GM21723 (cell line): ENCODE results near the gene RHOF.
"Not testable (repeated sequence)": the region's sequence is repeated elsewhere in the genome, so short reads cannot be mapped to it uniquely, and the experiment has no call there.

Experiments used
- ATAC-seq: cut with Tn5 transposase; IDR thresholded peaks from one replicate; pipeline ENCODE4 v1.9.1; 2021; ENCODE audit warnings: mild to moderate bottlenecking, moderate library complexity; ENCODE audit not compliant: unreplicated experiment

The RHOF gene

DNA sequence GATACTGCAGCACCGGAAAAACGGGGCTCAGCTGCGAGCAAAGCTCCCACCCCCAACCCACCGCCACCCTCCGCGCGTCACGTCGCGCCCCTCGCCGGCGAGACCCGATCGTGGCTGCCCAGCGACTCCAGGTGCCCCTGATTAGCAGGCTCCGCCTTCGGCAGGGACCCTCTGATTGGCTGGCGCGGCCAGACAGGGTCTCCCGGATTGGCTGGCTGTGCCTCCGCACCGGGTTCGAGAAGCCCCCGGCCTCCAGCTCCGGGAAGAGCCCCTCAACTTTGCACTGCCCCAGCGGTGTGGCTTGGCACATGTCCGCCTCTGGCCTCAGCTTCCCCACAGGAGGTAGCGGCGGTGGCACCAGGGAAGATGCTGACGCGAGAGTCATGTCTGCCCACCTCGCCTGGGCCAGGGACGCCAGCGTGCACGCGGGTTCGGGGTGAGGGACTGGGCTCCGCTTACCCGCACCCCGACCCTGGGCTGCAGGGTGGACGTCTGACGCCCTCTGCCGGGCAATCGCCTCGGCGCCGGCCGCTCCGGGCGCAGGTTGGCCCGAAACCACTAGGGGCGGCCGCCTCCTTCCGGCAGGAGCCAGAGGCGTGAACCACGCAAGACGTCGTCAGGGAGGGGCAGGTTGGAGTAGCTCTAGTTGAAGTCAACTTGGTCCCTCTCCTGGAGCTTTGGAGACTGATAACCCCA lies 498 bp upstream of the RHOF start:
- peak; percentile 42 for ATAC-seq

DNA sequence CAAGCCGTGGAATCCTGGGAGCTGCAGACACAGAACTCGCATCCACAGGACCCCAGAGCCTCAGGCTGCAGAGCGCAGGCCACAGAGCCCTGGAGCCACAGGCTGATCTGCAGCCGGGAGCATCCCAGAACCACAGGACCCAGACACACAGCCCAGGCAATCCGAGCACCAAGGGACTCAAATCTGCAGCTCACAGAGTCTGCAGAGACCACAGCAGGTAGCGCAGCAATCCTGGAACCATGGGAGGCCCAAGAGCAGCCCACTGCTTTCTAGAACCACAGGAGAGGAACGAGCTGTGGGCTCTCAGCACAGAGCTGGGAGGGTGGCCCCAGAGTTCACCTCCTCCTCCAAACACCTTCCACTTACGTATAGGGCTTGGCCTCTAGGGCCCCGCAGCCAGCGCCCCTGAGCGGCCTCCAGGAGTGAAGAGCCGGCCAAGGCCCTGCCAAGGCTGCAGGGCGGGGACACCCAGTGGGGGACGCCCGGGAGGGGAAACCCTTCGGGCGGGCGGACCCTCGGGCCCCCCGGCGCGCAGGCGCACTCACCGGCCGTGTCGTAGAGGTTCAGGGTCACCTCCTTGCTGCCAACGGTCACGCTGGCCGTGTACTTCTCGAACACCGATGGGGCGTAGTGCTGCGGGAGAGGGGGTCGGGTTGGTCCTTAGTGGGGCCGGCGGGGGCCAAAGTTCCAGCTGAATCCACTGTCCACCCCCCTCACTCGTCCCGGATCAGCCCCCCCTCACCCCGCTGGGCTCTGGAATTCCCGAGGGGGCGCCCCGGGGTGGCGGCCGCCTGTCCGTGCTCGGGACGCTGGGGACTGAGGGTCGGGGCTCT lies 665 bp downstream of the RHOF start:
- ATAC-seq, result peak; percentile 16

DNA sequence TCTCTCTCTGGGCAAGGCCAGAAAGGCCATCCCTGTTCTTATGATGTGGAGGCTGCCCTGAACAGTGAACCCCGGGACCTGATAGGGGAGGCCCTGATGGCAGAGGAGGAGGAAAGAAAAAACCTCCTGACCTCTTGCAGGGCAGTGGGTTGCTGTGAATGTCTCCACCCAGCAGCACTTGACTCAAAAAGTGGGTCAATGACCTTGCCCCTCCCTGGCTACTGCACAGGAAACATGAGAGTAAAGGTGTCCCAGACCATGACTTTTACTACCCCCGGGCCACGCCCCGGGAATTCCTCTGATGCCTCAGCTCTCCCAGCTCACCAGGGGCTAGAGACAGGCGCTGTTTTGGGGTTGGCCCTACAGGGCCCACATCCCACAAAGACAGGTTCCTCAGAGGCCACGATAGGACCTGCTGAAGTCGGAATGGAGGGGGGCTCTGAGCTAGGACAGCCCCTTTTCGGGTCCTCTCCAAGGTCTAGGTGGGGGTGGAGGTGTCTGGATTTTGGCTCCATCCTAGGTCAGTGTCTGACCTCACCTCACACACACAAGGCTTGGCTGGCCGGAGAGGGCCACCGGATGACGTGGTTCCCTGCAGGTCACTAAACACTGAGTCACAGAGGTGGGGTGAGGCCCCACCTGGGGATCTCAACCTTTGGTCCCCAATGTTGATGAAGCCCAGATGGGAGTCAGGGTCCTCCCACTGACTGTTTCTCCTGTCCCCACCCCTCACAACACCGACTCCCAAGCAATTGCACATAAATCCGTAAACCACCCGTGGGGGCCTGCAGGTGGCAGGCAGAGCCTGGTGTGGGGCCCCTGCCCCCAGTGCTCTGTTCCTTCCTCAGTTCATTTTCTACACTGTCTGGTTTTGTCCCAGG lies 1.6 kb downstream of the RHOF start:
- no peak for ATAC-seq

DNA sequence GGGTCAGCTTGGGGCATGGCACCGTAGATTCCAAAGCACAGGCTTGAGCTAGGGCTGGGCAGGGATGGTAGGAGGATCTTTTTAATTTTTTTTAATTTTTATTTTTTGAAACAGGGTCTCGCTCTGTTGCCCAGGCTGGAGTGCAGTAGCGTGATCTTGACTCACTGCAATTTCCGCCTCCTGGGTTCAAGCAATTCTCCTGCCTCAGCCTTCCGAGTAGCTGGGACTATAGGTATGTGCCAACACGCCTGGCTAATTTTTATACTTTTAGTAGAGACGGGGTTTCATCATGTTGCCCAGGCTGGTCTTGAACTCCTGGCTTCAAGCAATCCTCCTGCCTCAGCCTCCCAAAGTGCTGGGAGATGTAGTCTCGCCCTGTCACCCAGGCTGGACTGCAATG lies 2.7 kb downstream of the RHOF start:
- not testable (repeated sequence) for ATAC-seq

DNA sequence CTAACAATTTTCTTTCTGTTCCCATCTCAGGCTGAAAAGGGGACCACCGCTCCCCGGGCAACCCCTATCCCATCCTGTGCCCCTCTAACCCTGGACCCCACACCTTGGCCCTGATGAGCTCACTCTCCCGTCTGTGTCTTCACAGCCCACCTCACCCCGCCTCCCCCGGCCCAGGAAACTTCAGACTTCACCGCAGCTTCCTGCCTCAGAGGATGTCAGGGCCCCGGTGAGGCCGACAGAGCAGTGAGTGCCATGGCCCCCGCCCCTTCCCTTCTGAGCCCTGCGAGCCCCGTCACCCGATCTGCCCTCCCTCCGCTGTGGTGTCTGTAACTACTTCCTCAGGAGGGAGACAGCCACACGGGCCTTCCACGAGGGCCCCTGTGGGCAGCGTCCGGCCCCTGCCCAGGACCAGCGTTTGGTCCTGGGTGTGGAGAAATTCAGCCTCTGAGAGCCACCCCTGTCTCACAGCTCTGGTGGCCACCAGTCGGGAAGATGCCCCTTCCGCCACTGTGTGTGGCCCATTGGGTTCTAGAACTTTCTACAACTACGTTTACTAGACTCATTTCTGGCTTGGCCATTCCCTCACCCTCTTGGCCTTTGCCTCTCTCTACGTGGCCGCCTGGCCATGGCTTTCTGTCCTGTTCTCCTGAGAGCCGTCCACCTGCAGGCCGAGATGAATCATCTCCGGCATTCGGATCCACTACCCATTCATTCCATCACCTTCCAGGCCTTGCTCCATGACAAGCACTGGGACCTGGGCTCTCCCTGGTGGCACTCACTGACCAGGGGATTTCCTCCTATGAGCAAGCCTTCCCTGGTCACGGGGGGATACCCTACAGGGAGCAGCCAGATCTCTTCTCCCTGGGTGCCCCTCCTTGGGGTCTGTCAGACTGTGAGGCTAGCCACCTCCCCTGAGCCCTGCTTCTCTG lies 3.4 kb downstream of the RHOF start:
- ATAC-seq, result peak; percentile 27

DNA sequence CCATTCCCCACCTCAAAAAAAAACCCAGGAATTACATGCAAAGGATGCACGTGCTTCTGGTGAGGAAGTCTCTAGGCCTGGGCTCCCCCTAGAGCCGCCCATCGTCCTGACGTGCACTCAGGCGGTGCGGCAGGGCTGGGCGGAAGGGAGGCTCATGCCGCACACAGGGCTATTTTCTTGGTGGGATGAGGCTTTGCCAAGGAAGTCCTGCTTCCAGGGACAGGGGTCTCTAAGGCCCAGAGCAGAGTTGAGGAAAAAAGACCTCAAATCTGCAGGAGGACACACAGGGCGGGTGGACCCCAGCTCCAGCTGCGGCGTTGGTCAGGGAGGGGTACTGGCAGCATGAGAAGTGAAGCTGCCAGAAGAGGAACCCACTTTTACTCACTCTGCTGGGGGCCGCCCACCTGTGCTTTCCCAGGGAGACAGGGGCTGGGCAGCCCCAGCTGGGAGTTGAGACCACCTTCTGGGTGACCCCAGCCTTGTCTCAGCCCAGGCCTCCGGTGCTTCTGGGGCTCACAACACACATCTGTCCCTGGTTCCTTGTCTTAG lies 4.2 kb downstream of the RHOF start:
- ATAC-seq, result no peak

DNA sequence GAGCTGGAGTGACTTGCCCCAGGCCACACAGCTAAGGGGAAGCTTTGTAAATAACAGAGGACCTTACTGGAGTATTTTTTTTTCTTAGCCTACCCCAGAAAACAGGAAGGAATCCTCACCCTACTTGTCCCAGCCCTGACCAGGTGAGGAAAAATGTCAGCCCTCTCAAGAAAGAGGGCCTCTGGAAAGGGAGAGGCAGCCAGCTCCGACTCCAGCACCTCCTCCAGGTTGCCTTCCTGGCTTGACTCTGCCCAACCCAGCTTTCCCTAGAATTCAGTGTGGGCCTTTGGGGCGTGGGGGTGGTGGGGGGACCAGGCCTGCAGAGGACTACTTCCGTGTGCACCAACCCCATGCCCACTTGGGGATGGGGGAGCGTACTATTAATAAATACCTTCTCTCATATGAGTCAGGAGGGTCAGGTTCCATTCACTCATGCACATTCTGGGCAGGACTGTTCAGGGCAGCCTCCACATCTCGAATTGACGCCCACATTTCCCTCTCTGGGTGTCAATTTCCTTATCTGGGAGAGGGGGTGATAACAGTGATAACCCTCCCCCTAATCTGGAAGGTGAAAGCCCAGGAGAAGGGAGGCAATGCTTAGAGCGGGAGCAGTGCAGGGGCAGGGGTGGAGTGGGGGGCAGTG lies 5.2 kb downstream of the RHOF start:
- ATAC-seq, result no peak

DNA sequence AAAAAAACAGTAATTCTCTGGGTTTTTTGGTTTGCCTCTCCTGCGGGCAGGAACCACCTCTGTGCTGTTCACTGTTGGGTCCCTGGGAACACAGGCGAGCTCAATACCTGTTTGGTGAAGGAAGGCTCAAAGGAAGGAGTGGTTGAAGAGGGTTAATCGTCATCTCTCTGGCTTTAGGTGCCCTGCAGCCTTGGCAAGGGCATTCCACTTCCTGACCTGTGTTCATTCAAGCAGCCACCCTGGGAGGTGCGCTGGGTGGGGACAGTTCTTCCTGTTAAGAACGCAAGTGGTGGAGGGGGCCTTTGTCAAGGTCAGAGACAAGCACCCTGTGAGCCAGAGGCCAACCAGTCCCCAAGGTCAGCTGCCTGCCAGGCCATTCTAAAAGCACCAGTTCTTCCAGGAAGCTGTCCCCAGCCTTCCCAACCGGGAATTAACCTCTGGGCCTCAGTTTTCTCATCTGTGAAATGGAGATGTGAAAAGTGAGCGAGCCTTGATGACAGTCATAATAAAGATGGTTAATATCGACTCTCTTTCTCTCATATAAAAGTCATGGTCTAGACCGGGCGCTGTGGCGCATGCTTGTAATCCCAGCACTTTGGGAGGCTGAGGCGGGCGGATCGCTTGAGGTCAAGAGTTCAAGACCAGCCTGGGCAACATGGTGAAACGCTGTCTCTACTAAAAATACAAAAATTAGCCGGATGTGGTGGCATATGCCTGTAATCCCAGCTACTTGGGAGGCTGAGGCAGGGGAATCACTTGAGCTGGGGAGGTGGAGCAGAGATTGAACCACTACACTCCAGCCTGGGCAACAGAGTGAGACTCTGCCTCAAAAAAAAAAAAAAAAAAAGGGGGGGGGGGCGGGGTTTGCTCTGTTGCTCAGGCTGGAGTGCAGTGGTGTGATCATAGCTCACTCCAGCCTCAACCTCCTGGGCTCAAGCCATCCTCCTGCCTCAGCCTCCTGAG lies 6.1 kb downstream of the RHOF start:
- ATAC-seq, result no peak

DNA sequence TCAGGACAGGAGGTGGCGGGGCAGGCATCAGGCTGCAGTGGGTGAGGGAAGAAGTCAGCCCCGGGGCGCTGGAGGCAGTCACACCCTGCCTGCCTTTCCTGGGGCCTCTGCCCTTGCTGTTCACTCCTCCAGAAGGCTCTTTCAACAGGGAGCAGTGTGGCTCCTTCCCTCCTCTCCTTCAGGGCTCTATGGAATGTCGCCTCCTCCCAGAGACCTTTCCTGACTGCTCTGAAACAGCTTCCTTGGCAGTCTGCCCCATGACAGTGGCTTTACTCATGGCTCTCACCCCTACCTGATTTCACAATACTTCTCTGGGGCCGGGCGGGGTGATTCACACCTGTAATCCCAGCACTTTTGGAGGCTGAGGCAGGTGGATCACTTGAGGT lies 7.1 kb downstream of the RHOF start:
- no peak for ATAC-seq

DNA sequence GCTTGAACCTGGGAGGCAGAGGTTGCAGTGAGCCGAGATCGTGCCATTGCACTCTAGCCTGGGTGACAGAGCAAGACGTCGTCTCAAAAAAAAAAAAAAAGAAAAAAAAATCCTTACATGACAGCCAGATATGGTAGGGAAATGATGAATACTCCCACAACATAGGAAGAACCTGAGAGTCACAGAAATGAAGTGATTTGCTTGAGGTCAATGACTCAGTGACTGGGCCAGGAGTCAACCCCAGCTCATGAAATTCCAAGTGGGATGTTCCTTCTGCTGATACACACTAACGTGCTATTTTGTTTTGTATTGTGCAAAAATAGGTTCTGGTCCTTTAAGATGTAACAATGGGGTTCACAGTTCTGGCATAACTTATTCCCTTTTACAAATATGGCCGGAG lies 9.0 kb downstream of the RHOF start:
- ATAC-seq, result no peak

DNA sequence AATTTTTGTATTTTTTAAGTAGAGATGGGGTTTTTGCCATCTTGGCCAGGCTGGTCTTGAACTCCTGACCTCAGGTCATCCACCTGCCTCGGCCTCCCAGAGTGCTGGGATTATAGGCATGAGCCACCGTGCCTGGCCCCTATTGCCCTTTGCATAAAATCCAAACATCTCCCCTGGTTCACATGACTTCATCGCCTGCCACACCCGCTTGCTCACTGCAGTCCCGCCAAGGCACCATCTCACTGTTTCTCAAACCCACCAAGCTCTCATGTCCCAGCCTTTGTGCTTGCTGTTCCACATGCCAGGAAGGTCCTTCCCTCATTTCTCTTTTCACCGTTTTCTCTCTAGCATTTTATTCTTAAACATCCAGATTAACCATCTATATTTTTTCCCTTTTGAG lies 9.7 kb downstream of the RHOF start:
- no peak for ATAC-seq

DNA sequence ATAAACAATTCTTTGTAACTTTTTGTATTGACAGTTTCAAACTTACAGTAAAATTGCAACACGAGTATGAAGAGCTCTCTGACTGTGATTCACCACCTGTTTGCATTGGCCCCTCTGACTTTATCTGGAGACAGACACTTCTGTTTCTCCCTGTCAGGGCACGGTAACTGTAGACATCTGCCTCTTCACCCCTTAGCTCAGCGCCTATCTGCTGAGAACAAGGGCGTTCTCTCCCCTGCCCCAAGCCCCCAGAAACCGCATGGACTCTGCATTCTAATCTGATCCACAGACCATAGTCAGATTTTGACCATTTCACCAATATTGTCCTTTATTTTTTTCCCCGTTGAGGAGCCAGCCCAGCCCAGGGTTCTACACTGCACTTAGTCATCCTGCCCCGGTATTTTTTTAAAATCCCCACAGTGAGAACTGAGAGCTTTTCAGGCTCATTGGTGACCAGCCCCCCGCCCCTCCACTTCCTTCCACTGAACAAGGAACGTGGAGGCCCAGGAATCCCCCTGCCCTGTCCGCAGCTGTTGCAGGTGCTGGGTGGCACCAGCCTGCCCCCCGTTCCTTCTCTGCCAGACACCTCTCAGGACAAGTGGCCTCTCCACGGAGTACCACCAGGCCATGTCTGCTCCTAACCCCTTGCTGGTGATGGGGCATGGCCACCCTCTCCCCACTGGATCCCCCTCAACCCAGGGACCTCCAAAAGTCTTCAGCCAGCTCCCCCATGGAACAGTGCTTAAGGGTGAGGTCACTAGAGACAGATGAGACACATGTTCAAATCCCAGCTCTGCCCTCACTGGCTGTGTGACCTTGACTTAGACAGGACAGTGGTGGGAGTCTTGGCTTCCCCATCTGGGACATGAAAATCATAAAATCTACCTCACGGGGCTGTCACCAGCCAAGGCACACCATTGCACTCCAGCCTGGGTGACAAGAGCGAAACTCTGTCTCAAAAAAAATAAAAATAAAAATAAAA lies 11.2 kb downstream of the RHOF start:
- ATAC-seq, result peak; percentile 49

DNA sequence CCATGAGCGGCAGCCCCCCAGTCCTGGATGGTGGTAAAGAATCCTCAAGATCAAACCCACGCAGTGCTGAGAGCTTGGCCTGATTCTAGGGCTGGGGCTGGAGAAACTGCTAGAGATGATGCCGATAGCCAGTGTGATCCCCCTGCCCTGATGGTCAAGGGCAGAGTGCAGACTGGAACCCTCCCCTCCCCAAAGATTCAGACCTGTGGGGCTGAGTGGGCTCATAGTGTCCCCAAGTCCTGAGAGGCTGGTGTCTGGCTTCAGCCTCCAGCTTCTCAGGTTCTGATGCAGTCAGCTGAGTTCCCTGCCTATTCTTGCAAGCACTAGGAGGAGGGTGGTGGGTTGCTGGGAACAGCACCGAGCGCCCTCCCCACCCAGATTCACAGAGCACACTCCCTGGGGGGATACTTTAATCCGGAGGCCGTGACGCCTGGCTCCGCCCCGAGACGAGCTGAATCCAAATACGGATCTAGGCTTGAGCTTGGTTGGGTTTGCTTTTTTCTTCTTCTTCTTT lies 11.9 kb downstream of the RHOF start:
- ATAC-seq, result peak; percentile 22

DNA sequence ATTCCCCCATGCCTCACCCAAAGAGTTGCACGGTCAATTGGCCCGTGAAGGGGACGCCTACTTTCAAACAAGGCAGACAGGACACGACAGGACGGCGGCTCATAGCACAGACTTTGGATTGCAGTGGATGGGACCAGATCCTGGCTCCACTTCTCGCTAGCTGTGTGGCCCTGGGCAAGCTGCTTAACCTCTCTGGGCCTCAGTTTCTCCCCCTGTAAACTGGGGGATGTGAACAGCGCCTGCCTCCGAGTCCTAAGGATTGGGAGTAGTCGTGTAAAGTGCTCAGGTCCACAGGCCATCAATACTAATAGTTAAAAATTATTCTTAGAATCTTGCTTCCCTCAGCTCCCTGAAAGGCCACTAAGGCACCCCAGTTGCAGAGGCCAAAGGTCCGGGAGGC lies 13.1 kb downstream of the RHOF start:
- no peak for ATAC-seq

DNA sequence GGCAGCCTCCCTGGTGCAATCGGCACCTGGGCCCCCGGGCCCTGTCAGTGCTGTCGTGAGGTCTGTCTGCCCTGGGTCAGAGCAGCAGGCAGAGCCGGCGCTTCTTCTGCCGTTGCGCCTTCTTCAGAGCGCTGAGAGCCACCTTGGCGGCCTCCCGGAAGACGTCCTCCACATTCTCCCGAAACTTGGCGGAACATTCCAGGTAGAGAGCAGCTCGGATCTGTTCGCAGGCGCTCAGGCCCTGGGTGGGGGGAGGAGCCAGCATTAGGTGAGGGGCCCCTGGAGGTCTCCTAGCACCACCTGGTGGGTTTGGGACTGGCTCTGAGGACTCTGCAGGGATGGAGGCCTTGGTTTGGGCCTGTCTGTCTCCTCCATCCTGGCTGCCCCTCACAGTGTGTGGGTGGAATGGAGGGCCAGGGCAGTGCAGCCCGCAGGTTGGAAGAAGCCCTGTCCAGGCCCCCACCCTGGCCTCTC lies 14.0 kb downstream of the RHOF start:
- no peak for ATAC-seq

DNA sequence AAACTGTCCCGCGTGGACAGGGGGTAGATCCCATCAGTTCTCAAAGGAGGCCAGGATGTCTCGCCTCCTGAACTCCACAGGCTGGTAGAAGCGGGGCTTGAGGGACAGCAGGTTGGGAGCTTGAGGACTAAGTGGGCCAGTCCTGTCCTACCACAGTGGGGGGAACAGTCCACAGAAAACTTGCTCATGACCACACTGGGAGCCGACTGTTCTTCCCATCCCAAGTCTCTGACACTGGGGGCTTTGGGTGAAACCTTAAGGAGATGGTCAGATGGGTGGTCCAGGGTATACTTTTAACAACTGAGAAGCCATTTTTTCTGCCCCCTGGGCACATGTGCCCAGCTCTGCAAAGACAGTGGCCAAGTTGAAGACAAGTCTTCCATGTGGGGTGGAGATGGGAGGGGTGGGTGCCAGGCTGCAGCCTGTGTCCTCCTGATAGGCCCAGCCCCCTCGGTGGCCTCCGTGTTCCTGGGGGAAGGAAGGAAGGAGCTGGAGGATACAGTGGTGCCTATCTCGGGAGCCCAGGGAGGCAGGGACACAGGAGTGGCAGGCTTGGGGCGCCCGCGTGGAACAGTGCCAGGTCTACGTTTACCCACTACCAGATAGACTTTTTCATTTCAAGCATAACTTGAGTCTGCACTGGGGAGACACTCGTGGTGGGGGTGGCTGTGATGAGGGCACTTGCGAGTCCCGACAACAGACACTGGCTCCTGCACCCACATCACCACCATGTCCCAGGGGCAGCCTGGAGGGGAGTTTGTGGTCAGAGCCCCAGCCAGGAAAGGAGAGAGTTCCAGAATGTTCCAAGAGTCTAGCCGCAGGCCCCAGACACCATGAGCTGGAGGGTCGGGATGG lies 14.7 kb downstream of the RHOF start:
- no peak for ATAC-seq
